GM23338 (cell line): ENCODE results near the gene FCRL6. TPM values are rescaled to one million over a fixed set of nuclear protein-coding genes. Genes with fewer than 3 reads are reported as not detected.

Experiments used
- ATAC-seq: fragments of 200-7000 bp; cut with Tn5 transposase; 3 replicates; pipeline ENCODE4 v1.9.1; 2020
- DNase-seq: peaks from one replicate; pipeline ENCODE4 v3.0.0-alpha.2; 2015; ENCODE audit warnings: low spot score
- H2AFZ ChIP-seq: fragments of 200-600 bp; sonication (generic); 2 replicates; pipeline ENCODE4 v1.8.0; 2016; ENCODE audit warnings: antibody characterized with exemption, mild to moderate bottlenecking, moderate library complexity
- H3F3A ChIP-seq: fragments of 200-600 bp; sonication (generic); replicated peaks from 2 replicates; pipeline ENCODE4 v1.8.0; 2017; ENCODE audit warnings: antibody characterized with exemption, mixed run types, low read depth
- H3K27ac ChIP-seq: fragments of 200-600 bp; sonication (generic); 2 replicates; pipeline ENCODE4 v1.6.1; 2016; ENCODE audit warnings: low read depth
- H3K27me3 ChIP-seq: fragments of 200-600 bp; sonication (generic); 2 replicates; pipeline ENCODE4 v1.8.0; 2016; ENCODE audit warnings: mild to moderate bottlenecking, mixed run types, moderate library complexity; ENCODE audit not compliant: insufficient read depth
- H3K36me3 ChIP-seq: fragments of 200-600 bp; sonication (generic); 2 replicates; pipeline ENCODE4 v1.8.0; 2016; ENCODE audit warnings: mild to moderate bottlenecking; ENCODE audit not compliant: insufficient read depth
- H3K4me1 ChIP-seq: fragments of 200-600 bp; sonication (generic); 2 replicates; pipeline ENCODE4 v1.8.0; 2016; ENCODE audit warnings: mild to moderate bottlenecking, moderate library complexity; ENCODE audit not compliant: insufficient read depth
- H3K4me2 ChIP-seq: fragments of 200-600 bp; sonication (generic); 2 replicates; pipeline ENCODE4 v1.7.1; 2017; ENCODE audit warnings: mixed run types
- H3K4me3 ChIP-seq: fragments of 200-600 bp; sonication (generic); 2 replicates; pipeline ENCODE4 v1.6.1; 2016; ENCODE audit warnings: mixed run types
- H3K79me2 ChIP-seq: fragments of 200-600 bp; sonication (generic); replicated peaks from 2 replicates; pipeline ENCODE4 v1.8.0; 2017; ENCODE audit warnings: mild to moderate bottlenecking; ENCODE audit not compliant: insufficient read depth
- H3K9me2 ChIP-seq: fragments of 200-600 bp; sonication (generic); 2 replicates; pipeline ENCODE4 v1.8.0; 2017; ENCODE audit not compliant: insufficient read depth
- H4K20me1 ChIP-seq: fragments of 200-600 bp; sonication (generic); replicated peaks from 2 replicates; pipeline ENCODE4 v1.8.0; 2017; ENCODE audit warnings: mild to moderate bottlenecking; ENCODE audit not compliant: insufficient read depth
- H3K27ac Mint-ChIP-seq: 2 replicates; pipeline ENCODE4 v1.8.0; 2020; ENCODE audit warnings: inconsistent platforms, mild to moderate bottlenecking, moderate library complexity, mixed read lengths
- H3K27me3 Mint-ChIP-seq: 3 replicates; pipeline ENCODE4 v1.8.0; 2022; ENCODE audit warnings: low read depth, mild to moderate bottlenecking, moderate library complexity, mixed read lengths, inconsistent platforms; ENCODE audit not compliant: insufficient read depth, poor library complexity
- H3K36me3 Mint-ChIP-seq: 3 replicates; pipeline ENCODE4 v1.8.0; 2021; ENCODE audit warnings: low read depth, mild to moderate bottlenecking, inconsistent platforms, moderate library complexity, mixed read lengths
- H3K4me1 Mint-ChIP-seq: 3 replicates; pipeline ENCODE4 v1.8.0; 2020; ENCODE audit warnings: mild to moderate bottlenecking, inconsistent platforms, mixed read lengths
- H3K4me3 Mint-ChIP-seq: 3 replicates; pipeline ENCODE4 v1.8.0; 2021; ENCODE audit warnings: moderate library complexity, mild to moderate bottlenecking, inconsistent platforms, mixed read lengths
- H3K9me3 Mint-ChIP-seq: 3 replicates; pipeline ENCODE4 v1.8.0; 2020; ENCODE audit warnings: moderate library complexity, mild to moderate bottlenecking, inconsistent platforms, mixed read lengths
- CREB1 ChIP-seq: fragments of 250-450 bp; sonication (Bioruptor Pico); IDR thresholded peaks from 2 replicates; pipeline ENCODE4 v1.5.0; 2020; ENCODE audit warnings: low read depth, mild to moderate bottlenecking, moderate library complexity
- CTCF ChIP-seq, 2 experiments: fragments of 200-600 bp in 1 of 2; sonication (generic) in 1 of 2; conservative IDR thresholded peaks; 2 replicates each; pipeline versions ENCODE4 v1.5.1 to v1.6.1; 2016 to 2017; ENCODE audit warnings: antibody characterized with exemption in 2 of 2, low read depth in 2 of 2, mild to moderate bottlenecking in 2 of 2, moderate library complexity in 1 of 2
- ETS1 ChIP-seq: IDR thresholded peaks from 2 replicates; pipeline ENCODE4 v1.6.1; 2016; ENCODE audit warnings: antibody characterized with exemption
- EZH2 ChIP-seq: fragments of 200-600 bp; sonication (generic); IDR thresholded peaks from one replicate; pipeline ENCODE4 v1.8.0; 2017; ENCODE audit warnings: antibody characterized with exemption, mild to moderate bottlenecking, low read depth; ENCODE audit not compliant: unreplicated experiment
- EZH2phosphoT487 ChIP-seq: fragments of 200-600 bp; sonication (generic); IDR thresholded peaks from one replicate; pipeline ENCODE4 v1.8.1; 2018; ENCODE audit warnings: antibody characterized with exemption; ENCODE audit not compliant: unreplicated experiment
- JUNB ChIP-seq: IDR thresholded peaks from one replicate; pipeline ENCODE4 v1.6.1; 2016; ENCODE audit warnings: antibody characterized with exemption; ENCODE audit not compliant: unreplicated experiment
- NANOG ChIP-seq: IDR thresholded peaks from 2 replicates; pipeline ENCODE4 v1.6.1; 2016; ENCODE audit warnings: antibody characterized with exemption, borderline replicate concordance
- POLR2AphosphoS5 ChIP-seq: IDR thresholded peaks from 2 replicates; pipeline ENCODE4 v1.6.1; 2016; ENCODE audit warnings: antibody characterized with exemption, low read depth
- REST ChIP-seq: IDR thresholded peaks from one replicate; pipeline ENCODE4 v1.6.1; 2018; ENCODE audit warnings: antibody characterized with exemption; ENCODE audit not compliant: unreplicated experiment
- STAT1 ChIP-seq: IDR thresholded peaks from one replicate; pipeline ENCODE4 v1.6.1; 2016; ENCODE audit warnings: antibody characterized with exemption; ENCODE audit not compliant: unreplicated experiment
- ZNF114 ChIP-seq: fragments of 250-450 bp; sonication (Bioruptor Pico); IDR thresholded peaks from 2 replicates; pipeline ENCODE4 v1.5.0; 2020; ENCODE audit warnings: mild to moderate bottlenecking, moderate library complexity
- ZNF331 ChIP-seq: fragments of 250-450 bp; sonication (Bioruptor Pico); IDR thresholded peaks from 2 replicates; pipeline ENCODE4 v1.5.0; 2020; ENCODE audit warnings: low read depth, mild to moderate bottlenecking, moderate library complexity
- ZNF462 ChIP-seq: fragments of 250-450 bp; sonication (Bioruptor Pico); IDR thresholded peaks from 2 replicates; pipeline ENCODE4 v1.5.0; 2020; ENCODE audit warnings: mild to moderate bottlenecking, moderate library complexity
- polyA plus RNA-seq: library from polyadenylated mRNA; unstranded; fragments of >200 nt; fragmentation: Nextera tagmentation; extraction: Ambion mirVana; gene quantifications from 2 replicates; pipeline ENCODE4 v1.2.1, GENCODE V29; 2016
- total RNA-seq: library from RNA; depleted of rRNA; stranded (reverse); fragments of >200 nt; shearing (Covaris generic); gene quantifications from 2 replicates; pipeline ENCODE4 v1.2.3, GENCODE V29; 2014

The FCRL6 gene
- total and polyA plus RNA-seq, 2 experiments from 2014 or later, result not detected

- 0 out of 2 replicates have a peak, but pooled peaks cover under 1% of the 10 kb centered on the region for H3K27me3 ChIP-seq
- H3K36me3 ChIP-seq, result no peaks in the 10 kb centered on the region
- ATAC-seq, result no peak
- TF ChIP-seq ZNF462 (CRISPR knock-in tag) (no peak), REST (no peak), EZH2 (no peak), POLR2AphosphoS5 (no peak), EZH2phosphoT487 (no peak), JUNB (no peak), ZNF331 (CRISPR knock-in tag) (no peak), STAT1 (no peak), NANOG (no peak), CTCF (conservative IDR thresholded peaks at IDR 0.05; ENCODE audit: low read depth in 2 of 2) (no peak), ZNF114 (CRISPR knock-in tag) (no peak), CREB1 (CRISPR knock-in tag) (no peak), ETS1 (no peak)
- H4K20me1 ChIP-seq, result no peaks in the 10 kb centered on the region
- H3K27me3 Mint-ChIP-seq, result peaks cover 2% of the 10 kb centered on the region
- H3K79me2 ChIP-seq, result no peaks in the 10 kb centered on the region
- H3K4me1 Mint-ChIP-seq, result no peaks in the 10 kb centered on the region; the same call in 2 of the 3 replicates
- no peaks in the 10 kb centered on the region; the same call in 1 of the 2 replicates for H3K9me2 ChIP-seq
- no peaks in the 10 kb centered on the region for H3K36me3 Mint-ChIP-seq
- no peak for DNase-seq
- no peaks in the 10 kb centered on the region for H3K4me1 ChIP-seq
- no peak overlapping the region for H3K27ac ChIP-seq
- H3K27ac Mint-ChIP-seq, result no peak overlapping the region
- H3K9me3 Mint-ChIP-seq, result no peaks in the 10 kb centered on the region
- no peaks in the 10 kb centered on the region for H3F3A ChIP-seq
- H3K4me3 ChIP-seq, result no peak overlapping the region
- H3K4me2 ChIP-seq, result no peak overlapping the region
- H3K4me3 Mint-ChIP-seq, result no peak overlapping the region
- no peak overlapping the region for H2AFZ ChIP-seq
Observed at GRCh38 chr1:159847231-159847630, 45.1 kb downstream of the FCRL6 start.
